ENCODE results near the gene RPTOR.
"Not testable (repeated sequence)": the region's sequence is repeated elsewhere in the genome, so short reads cannot be mapped to it uniquely, and the experiment has no call there.

The RPTOR gene

GRCh38 chr17:80501741-80502577 lies 42.7 kb upstream of the RPTOR start:
- no peak for TF ChIP-seq CTCF (IDR thresholded peaks at IDR 0.05; ENCODE audit: low read depth, low read length, missing control alignments)
- H3K4me3 ChIP-seq (ENCODE audit: low read depth, low read length), result no peak overlapping the region
- DNase-seq (ENCODE audit: low read depth), result no peak

- no peak for TF ChIP-seq CTCF (IDR thresholded peaks at IDR 0.05; ENCODE audit: low read depth, low read length, missing control alignments)
- no peak overlapping the region for H3K4me3 ChIP-seq (ENCODE audit: low read depth, low read length)
- DNase-seq (ENCODE audit: low read depth), result no peak
Measured at GRCh38 chr17:80502578-80502877, 42.1 kb upstream of the RPTOR start.

GRCh38 chr17:80503031-80503430 lies 41.6 kb upstream of the RPTOR start:
- no peak for TF ChIP-seq CTCF (IDR thresholded peaks at IDR 0.05; ENCODE audit: low read depth, low read length, missing control alignments)
- no peak for DNase-seq (ENCODE audit: low read depth)
- H3K4me3 ChIP-seq (ENCODE audit: low read depth, low read length), result no peak overlapping the region

GRCh38 chr17:80503921-80504320 lies 40.7 kb upstream of the RPTOR start:
- TF ChIP-seq CTCF (IDR thresholded peaks at IDR 0.05; ENCODE audit: low read depth, low read length, missing control alignments), result no peak
- no peak for DNase-seq (ENCODE audit: low read depth)
- H3K4me3 ChIP-seq (ENCODE audit: low read depth, low read length), result no peak overlapping the region

- no peak for DNase-seq (ENCODE audit: low read depth)
- no peak overlapping the region for H3K4me3 ChIP-seq (ENCODE audit: low read depth, low read length)
- no peak for TF ChIP-seq CTCF (IDR thresholded peaks at IDR 0.05; ENCODE audit: low read depth, low read length, missing control alignments)
Measured at GRCh38 chr17:80504686-80505413, 39.8 kb upstream of the RPTOR start.

- not testable (repeated sequence) for DNase-seq (ENCODE audit: low read depth); H3K4me3 ChIP-seq (ENCODE audit: low read depth, low read length)
Measured at GRCh38 chr17:80507177-80507576, 37.5 kb upstream of the RPTOR start.

GRCh38 chr17:80507965-80508364 lies 36.7 kb upstream of the RPTOR start:
- DNase-seq (ENCODE audit: low read depth), result no peak
- no peak for TF ChIP-seq CTCF (IDR thresholded peaks at IDR 0.05; ENCODE audit: low read depth, low read length, missing control alignments)
- H3K4me3 ChIP-seq (ENCODE audit: low read depth, low read length), result no peak overlapping the region

Data from GM12864 (cell line).